GM19099 (cell line): ENCODE data around the gene RNF113B.
A peak's percentile ranks its signal among the peaks of the same experiment; 100 is the strongest.

Experiments used
- POLR2A ChIP-seq: IDR thresholded peaks from 3 replicates; pipeline ENCODE4 v1.6.1; 2011; ENCODE audit warnings: low read depth; ENCODE audit not compliant: insufficient read length; ENCODE audit errors: extremely low read depth

RNF113B gene

DNA sequence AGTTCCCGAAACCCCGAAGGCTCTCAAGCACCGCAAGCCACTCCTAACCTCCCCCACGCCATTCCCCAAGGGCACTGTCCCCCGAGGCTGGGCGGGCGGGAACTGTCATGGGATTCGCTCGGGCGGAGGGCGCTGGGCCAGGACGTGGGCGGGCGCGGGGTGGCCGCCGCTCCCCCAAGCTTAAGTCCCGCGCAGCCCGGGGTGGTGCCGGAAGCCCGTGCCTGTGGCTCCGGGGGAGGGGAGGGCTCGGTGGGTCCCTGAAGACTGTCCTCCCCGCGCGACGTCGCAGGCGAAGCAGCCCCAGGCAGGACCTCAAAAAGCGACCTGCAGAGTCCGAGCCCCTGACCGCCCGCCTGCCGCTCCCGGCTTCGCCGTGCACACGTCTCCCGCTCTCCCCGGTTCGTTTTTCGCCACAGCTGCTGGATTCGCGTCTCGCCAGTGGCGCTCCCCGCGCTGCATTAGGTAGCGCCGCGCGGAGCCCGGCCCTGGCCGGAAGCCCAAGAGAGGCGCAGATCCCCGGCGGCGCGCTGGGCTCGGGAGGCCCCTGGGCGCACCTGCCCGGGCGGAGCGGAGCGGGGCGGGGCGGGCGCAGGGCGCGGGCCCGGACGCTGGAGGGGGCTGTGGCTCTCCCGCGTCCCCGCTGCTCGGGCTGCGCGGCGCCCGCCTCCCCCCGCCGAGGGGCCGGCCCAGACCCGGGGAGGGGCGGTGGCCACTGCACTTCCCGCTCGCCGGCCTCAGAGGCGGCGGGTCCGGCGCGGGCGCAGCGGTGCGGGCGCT, 34.5 kb downstream of the RNF113B start, which contains the start of gene FARP1:
TSS of gene FARP1 (plus strand) at position 715 of the 777 bp plus-strand sequence. CDS start 70,149 bp downstream, outside the sequence.
- peak; percentile 61 for TF ChIP-seq POLR2A

DNA sequence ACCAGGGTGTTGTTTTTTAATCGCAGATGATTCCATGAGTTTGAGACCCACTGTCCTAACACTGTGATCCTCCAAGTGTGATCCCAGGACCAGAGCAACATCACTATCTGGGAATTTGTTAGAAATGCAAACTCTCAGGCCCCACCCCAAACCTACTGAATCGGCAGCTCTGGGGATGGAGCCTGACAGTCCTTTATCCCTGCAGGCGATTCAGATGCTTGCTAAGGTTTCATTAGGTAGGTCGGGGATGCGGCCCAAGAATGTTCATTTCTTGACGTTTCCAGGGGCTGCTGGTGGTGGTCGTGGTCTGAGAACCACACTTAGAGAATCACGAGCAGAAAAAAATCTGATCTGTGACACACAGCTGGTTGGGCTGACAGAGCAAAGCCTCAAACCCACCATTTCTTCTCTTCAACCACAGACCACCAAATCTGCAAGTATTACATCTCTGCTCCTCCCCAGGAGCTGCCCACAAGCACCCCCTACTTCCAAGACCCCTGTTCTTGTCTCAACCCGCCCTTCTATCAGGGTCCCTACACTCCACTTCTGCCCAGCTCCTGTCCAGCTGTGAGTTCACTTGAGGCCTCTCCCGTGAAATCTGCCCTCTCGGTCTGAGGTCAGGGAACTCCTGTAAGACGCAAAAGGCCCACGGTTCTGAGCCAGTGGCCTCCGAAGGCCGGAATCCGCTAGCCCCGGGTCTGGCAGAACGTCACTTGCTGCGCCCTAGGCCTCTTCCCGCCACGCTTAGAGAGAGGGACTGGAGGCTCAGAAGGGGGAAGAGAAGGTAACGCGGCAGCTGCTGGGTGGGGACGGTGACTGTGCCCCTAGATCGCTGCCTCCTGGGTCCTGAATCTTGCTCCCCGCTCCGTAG, 35.3 kb downstream of the RNF113B start:
- no peak for TF ChIP-seq POLR2A

DNA sequence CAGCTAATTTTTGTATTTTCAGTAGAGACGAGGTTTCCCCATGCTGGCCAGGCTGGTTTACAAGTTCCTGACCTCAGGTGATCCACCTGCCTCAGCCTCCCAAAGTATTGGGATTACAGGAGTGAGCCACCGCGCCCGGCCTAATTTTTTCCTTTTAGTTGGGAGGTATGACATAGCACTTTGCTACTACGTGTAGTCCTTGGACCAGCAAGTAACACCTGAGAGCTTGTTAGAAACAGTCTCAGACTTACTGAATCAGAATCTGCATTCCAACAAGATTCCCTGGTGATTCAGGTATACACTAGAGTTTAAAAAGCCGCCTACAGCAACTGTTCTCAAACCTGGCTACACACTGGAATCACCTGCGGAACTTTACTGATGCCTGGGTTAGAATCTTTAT, 36.0 kb downstream of the RNF113B start:
- TF ChIP-seq POLR2A = no peak

GRCh38 chr13:98134901-98135300, 42.2 kb downstream of the RNF113B start:
- no peak for TF ChIP-seq POLR2A

DNA sequence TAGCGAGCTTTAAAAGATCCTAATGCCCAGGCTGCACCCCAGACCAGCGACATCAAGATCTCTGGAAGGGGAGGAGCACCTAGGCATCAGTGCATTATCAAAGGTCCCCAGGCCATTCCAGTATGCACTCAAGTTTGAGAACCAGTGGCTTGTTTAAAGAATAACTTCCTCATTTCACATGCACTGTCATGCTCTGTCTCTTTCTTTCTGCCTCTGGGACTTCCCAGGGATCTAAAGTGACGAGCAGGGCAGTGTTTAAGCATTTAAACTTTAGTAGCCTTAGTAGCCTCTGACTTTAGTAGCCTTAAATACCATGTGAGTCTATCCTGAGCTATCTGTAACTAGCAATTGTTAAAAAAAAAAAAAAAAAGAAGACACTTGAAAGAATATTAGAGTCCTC, 43.1 kb downstream of the RNF113B start:
- TF ChIP-seq POLR2A = no peak

GRCh38 chr13:98129059-98129746, 47.9 kb downstream of the RNF113B start:
- no peak for TF ChIP-seq POLR2A
